ENCODE data around the gene NCS1. TPM values are rescaled to one million over a fixed set of nuclear protein-coding genes. Genes with fewer than 3 reads are reported as not detected.

NCS1 gene
- total RNA-seq, 1 donor: 42.7 TPM

- no peak overlapping the region for H3K4me3 ChIP-seq (ENCODE audit: low read depth, low read length)
- DNase-seq (ENCODE audit: low read depth): no peak
- no peak for TF ChIP-seq CTCF (IDR thresholded peaks at IDR 0.05; ENCODE audit: insufficient read depth, low read depth, low read length)
Observed at GRCh38 chr9:130242270-130243014, 70.2 kb downstream of the NCS1 start.

- peak; percentile 87 for TF ChIP-seq CTCF (IDR thresholded peaks at IDR 0.05; ENCODE audit: insufficient read depth, low read depth, low read length)
- peak overlapping the region; percentile 0 for H3K4me3 ChIP-seq (ENCODE audit: low read depth, low read length)
- peak; percentile 43 for DNase-seq (ENCODE audit: low read depth)
Observed at GRCh38 chr9:130243015-130243881, 71.0 kb downstream of the NCS1 start.

GRCh38 chr9:130243882-130244170 lies 71.6 kb downstream of the NCS1 start:
- TF ChIP-seq CTCF (IDR thresholded peaks at IDR 0.05; ENCODE audit: insufficient read depth, low read depth, low read length): no peak
- no peak overlapping the region for H3K4me3 ChIP-seq (ENCODE audit: low read depth, low read length)
- no peak for DNase-seq (ENCODE audit: low read depth)

- no peak overlapping the region for H3K4me3 ChIP-seq (ENCODE audit: low read depth, low read length)
- no peak for DNase-seq (ENCODE audit: low read depth)
- no peak for TF ChIP-seq CTCF (IDR thresholded peaks at IDR 0.05; ENCODE audit: insufficient read depth, low read depth, low read length)
Observed at GRCh38 chr9:130244548-130245165, 72.5 kb downstream of the NCS1 start.

GRCh38 chr9:130245474-130245873 lies 73.3 kb downstream of the NCS1 start:
- no peak for TF ChIP-seq CTCF (IDR thresholded peaks at IDR 0.05; ENCODE audit: insufficient read depth, low read depth, low read length)
- H3K4me3 ChIP-seq (ENCODE audit: low read depth, low read length): no peak overlapping the region
- DNase-seq (ENCODE audit: low read depth): no peak

GRCh38 chr9:130246126-130246525 lies 73.9 kb downstream of the NCS1 start:
- no peak for DNase-seq (ENCODE audit: low read depth)
- no peak for TF ChIP-seq CTCF (IDR thresholded peaks at IDR 0.05; ENCODE audit: insufficient read depth, low read depth, low read length)
- H3K4me3 ChIP-seq (ENCODE audit: low read depth, low read length): no peak overlapping the region
